Measurements from ENCODE around the gene SLC6A13.

The SLC6A13 gene

DNA sequence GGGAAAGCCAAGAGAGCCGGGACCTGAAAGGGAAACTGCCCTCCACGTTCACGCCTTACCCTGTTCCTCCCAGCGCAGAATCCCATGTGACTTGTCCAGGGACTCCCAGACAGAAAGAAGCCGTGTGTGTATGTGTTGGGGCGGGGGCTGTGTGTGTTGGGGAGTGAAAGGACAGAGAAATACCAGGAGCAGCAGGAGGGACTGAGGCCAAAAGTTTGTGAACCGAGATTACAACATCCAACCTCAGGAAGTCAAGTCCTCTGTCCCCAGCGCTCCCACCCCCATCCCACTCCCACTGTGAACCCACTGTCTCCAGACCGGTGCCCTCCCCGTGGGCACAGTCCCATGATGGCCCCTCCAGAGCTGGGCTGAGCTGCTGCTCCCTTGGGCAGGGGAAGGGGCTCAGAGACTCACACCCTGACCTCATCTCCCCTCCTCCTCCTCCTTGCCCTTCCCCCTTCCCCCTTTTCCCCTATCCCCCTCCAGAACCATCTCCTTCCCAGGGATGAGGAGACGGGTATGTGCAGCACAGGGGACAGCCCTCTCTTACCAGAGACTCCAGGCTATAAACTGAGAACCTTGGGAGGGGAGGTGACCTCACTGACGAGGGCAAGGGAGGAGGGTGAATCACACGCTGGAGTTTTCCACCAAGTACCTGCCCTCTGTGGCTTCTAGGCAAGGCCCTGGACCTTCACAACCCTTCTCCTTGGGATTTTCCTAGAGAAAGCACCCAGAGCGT, 48.5 kb downstream of the SLC6A13 start, which contains the start of gene SLC6A12:
SLC6A12 (minus strand) TSS at position 155 of the 739 bp plus-strand sequence. CDS start 4,171 bp downstream, outside the sequence.
- no peak for DNase-seq (ENCODE audit: low read depth)

DNA sequence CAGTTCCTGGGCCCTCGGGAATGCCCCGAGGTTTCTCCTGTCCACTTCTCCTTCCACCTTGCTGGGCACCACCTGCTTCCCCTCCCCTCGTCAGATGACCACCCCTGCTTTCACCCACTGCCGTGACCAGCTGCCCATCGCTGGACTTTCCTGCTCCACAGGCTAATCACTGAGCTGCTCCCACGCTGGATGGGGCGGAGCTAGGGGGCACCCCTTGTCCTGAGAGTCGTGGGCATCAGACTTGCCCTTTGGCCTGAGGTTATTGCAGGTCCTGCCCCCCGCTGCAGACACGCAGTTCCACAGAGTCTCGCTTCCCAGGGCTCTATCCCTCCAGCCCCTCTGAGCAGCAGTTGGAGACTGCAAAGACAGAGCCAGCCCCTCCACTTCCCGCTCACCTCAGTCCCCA, 49.1 kb downstream of the SLC6A13 start:
- no peak for DNase-seq (ENCODE audit: low read depth)

GRCh38 chr12:212715-213526, 49.7 kb downstream of the SLC6A13 start:
- DNase-seq (ENCODE audit: low read depth): no peak

DNA sequence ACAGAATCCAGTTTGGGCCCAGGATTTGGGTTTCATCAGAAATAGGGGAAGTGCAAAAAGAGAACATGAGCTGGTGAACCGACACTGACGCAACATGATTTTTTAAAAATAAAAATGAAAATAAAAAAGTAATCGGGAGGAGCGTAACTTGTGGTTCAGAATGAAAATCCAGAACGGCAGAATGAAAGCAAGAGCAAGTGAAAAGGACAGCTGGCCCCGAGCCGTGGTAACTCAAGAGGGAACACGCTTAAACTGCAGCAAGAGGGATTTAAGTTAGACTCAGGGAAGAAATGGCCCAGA, 50.3 kb downstream of the SLC6A13 start:
- no peak for DNase-seq (ENCODE audit: low read depth)

DNA sequence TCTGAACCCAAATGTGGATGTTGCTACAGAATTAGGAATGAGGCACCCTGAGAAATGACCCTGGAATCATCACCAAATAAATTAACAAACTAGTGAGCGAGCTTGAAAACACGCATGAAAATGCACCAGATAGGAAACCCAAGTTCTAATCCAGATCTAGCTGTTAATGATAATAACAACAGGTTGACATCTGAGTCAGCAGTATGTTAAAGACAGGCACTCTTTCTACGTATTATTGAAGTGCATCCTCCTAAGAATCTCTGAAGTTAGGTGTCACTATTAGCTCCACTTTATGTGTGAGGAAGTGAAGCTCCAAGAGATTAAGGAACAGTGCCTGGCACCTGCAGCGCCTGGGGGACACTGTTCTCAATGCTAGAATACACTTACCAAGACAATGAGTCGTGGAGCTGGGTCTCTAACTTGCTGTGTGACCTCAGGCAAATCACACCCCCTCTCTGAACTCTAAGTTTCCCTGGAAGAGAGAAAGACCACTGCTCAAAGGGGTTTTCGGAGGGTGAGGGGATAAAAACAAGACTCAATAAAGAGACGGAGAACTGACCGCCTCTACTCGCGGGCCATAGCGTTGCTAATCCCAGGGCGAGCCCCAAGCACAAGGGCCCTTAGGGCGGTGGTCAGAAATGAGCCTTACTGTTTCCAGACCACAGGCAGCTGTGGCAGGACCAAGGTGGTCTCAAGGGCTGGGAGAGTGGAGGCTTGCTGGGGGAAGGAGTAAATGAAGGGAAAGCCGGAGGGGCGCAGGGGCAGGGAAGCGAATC, 50.8 kb downstream of the SLC6A13 start:
- no peak for DNase-seq (ENCODE audit: low read depth)

- DNase-seq (ENCODE audit: low read depth): no peak
These were observed 51.5 kb downstream of the SLC6A13 start for GRCh38 chr12:211142-211465.

GRCh38 chr12:210277-211141, 52.1 kb downstream of the SLC6A13 start:
- DNase-seq (ENCODE audit: low read depth): no peak

- no peak for DNase-seq (ENCODE audit: low read depth)
These were observed 52.8 kb downstream of the SLC6A13 start for GRCh38 chr12:209851-210250.

GRCh38 chr12:209246-209645, 53.4 kb downstream of the SLC6A13 start:
- no peak for DNase-seq (ENCODE audit: low read depth)

GRCh38 chr12:208813-209212, 53.8 kb downstream of the SLC6A13 start:
- no peak for DNase-seq (ENCODE audit: low read depth)

- DNase-seq (ENCODE audit: low read depth): no peak
These were observed 54.8 kb downstream of the SLC6A13 start for GRCh38 chr12:207804-208203.

GRCh38 chr12:206746-207440, 55.7 kb downstream of the SLC6A13 start:
- no peak for DNase-seq (ENCODE audit: low read depth)

GRCh38 chr12:205026-205425, 57.6 kb downstream of the SLC6A13 start:
- no peak for DNase-seq (ENCODE audit: low read depth)

- DNase-seq (ENCODE audit: low read depth): no peak
These were observed 58.4 kb downstream of the SLC6A13 start for GRCh38 chr12:204261-204678.

DNA sequence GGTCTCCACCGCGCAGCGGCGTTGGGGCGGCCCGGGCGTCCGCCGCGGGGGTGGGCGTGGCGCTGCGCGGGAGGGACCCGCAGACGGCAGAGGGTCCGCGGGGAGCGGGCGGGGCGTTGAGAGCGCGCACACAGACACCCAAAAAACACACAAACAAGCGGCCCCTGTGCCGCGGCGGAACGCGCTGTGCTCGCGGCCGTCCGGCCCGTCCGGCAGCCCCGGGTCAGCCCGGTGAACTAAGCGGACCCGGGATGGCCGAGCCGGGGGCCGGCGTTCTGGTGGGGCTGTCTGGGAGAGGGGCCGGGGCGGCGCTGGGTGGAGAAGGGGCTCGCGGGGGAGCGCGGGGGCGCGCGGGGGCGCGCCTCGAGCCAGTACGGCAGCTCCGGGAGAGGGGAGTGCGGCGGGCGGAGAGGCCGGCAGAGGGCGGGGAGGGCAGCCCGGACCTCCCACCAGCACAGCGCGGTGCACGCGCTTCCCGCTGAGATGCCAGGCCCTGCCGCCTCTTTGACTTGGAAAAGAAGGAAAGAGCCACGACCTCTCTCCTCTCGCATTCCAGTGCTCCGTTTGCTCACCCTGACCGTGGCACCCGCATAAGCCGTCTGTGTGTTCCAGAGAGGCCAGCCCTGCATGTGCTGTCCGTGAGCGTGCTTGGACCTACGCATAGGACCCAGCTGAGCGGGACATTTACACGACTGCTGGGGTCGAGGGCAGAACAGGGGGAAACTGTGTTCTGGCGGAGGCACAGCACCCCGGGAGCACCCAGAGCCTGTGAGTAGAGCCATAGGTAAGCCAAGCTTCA, 59.0 kb downstream of the SLC6A13 start:
- DNase-seq (ENCODE audit: low read depth): no peak

GRCh38 chr12:203074-203461, 59.6 kb downstream of the SLC6A13 start:
- no peak for DNase-seq (ENCODE audit: low read depth)

GRCh38 chr12:202081-202731, 60.4 kb downstream of the SLC6A13 start:
- DNase-seq (ENCODE audit: low read depth): no peak

DNA sequence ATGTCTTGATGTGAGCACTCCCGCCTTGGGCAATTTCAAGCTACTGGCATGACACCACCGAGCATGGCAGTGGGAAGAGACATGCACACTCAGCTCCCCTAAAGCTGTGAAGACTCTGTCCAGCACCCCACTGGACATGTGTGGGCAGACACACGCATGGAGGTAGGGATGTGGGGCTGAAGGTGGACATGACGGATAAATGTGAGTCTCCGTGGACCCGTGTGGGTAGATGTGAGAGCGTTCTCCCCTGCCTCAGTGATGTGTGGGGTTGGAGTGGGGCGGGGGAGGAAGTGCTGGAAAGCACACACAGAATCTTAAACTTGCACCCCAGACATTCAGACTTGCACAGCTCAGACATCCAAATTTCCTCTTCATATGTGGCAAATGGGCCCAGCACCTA, 61.3 kb downstream of the SLC6A13 start:
- DNase-seq (ENCODE audit: low read depth): no peak

- DNase-seq (ENCODE audit: low read depth): no peak
These were observed 63.9 kb downstream of the SLC6A13 start for GRCh38 chr12:198705-199104.
